HG03045 (cell line): ENCODE data around the gene PLA2G10.
"Not testable (repeated sequence)": the region's sequence is repeated elsewhere in the genome, so short reads cannot be mapped to it uniquely, and the experiment has no call there.

ENCODE experiments used
- ATAC-seq: cut with Tn5 transposase; IDR thresholded peaks from one replicate; pipeline ENCODE4 v1.9.1; 2021; ENCODE audit warnings: mild to moderate bottlenecking, moderate library complexity; ENCODE audit not compliant: unreplicated experiment

PLA2G10 gene, protein sequence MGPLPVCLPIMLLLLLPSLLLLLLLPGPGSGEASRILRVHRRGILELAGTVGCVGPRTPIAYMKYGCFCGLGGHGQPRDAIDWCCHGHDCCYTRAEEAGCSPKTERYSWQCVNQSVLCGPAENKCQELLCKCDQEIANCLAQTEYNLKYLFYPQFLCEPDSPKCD

DNA sequence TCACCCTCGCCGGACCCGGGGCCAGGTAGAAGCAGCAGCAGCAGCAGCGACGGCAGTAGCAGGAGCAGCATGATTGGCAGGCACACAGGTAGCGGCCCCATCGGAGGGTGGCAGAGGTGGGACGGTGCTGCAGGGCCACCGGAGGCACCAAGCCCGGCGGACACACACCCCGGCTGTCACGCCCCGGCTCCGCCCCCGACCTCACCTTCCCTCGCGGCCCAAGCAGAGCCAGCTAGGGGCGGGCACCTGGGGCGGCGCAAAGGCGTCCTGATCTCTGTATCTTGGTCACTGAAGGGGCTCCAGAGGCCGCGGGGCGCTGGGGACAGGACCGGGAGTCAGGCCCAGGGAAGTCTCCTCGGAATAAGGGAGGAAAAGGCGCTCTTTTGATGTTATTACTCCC is at the start of gene PLA2G10:
PLA2G10 (minus strand) TSS at position 180 of the 400 bp plus-strand sequence; CDS start at position 101, 79 bp downstream.
- ATAC-seq, result not testable (repeated sequence)

DNA sequence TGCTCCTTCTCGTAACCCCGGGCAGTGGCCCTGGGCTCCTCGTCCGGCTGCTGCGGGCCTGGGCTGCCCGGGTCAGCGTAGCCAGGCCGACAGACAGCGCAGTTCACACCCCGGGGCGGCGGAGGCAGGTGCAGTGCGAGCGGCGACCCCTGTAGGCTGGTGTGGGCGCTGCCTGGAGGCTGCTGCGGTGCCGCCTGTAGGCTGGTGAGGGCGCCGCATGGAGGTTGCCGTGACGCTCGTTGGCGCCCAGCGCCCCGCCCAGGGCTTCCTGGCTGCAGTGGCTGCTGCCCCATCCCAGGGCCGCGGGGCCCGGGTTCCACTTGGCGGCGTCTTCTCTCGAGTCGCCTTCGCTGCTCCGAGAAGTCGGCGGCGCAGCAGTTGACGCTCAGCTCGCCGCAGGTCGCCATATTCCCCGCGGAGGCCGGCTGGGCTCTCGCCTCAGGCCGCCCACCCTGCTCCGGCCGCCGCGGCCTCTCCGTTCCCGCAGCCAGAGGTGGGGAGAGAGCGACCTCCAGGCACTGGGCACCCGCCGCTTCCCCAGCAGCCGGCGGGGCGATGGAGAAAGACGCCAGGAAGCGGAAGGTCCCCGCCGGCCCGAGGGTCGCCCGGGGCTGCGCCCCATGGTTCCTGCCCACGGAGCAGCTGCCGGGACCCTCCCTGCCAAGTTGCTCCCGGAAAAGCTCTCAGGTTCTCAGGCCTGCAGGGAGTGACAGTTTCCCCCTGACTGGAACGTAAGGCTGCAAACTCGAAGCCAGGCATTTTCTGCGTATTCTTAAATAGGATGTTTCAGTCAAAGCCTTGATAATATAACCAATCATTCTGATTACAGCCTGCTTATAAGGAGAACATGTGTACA is 48.4 kb upstream of the PLA2G10 start, which contains the start of gene NPIPA2:
NPIPA2 (plus strand) TSS at position 261 of the 856 bp plus-strand sequence. CDS start 5,533 bp downstream, outside the sequence.
- ATAC-seq, result peak; percentile 95

DNA sequence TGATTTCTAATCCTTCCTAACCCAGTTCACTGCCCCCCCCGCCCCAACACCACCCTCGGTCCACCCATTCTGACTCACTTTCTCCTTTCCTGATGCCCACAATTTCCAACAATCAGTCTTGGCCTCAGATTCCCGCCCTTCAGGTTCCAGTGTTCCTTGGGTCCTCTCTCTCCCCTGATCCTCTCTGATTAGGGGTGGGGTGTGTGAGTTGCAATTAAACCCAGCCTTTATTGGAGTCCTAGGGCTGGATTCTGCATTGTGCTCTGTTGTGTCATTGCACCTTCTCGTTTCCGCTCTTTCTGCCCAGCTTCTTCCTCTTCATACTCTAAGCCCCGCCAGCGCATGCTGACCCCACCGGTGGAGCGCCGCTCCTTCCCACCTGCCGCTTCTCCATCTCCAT is 47.7 kb upstream of the PLA2G10 start:
- not testable (repeated sequence) for ATAC-seq

DNA sequence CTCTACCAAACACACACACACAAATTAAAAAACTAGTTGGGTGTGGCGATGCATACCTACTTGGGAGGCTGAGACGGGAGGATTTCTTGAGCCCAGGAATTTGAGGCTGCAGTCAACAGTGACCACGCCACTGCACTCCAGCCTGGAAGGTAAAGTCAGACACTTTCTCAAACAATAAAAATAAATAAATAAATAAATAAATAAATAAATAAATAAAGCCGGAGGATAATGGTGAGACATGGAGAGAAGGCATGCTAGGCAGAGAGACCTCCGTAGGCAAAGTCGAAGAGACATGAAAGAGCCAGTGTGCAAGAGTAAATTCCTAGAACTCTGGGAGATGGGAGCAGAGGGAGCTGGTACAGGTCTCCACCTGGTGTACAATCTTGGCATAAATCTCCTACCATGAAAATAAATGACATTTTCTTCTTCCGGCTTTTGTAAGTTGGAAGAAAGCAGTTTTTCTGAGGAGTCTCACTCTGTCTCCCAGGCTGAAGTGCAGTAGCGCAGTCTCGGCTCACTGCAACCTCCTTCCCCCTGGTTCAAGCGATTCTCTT is 46.8 kb upstream of the PLA2G10 start:
- not testable (repeated sequence) for ATAC-seq

GRCh38 chr16:14733233-14733632 is 39.1 kb upstream of the PLA2G10 start:
- ATAC-seq, result not testable (repeated sequence)

- ATAC-seq, result peak; percentile 97
Measured at GRCh38 chr16:14703156-14704011, 9.3 kb upstream of the PLA2G10 start, which contains the start of gene NPIPA3. TSS of gene NPIPA3 (plus strand) at chr16:14703411. CDS start at chr16:14708944, 5,533 bp downstream.

DNA sequence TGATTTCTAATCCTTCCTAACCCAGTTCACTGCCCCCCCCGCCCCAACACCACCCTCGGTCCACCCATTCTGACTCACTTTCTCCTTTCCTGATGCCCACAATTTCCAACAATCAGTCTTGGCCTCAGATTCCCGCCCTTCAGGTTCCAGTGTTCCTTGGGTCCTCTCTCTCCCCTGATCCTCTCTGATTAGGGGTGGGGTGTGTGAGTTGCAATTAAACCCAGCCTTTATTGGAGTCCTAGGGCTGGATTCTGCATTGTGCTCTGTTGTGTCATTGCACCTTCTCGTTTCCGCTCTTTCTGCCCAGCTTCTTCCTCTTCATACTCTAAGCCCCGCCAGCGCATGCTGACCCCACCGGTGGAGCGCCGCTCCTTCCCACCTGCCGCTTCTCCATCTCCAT is 8.6 kb upstream of the PLA2G10 start:
- not testable (repeated sequence) for ATAC-seq

- ATAC-seq, result not testable (repeated sequence)
Measured at GRCh38 chr16:14701859-14702258, 7.8 kb upstream of the PLA2G10 start.

- ATAC-seq, result not testable (repeated sequence)
Measured at GRCh38 chr16:14685870-14686793, 8.0 kb downstream of the PLA2G10 start.

GRCh38 chr16:14682121-14682520 is 12.0 kb downstream of the PLA2G10 start:
- no peak for ATAC-seq

DNA sequence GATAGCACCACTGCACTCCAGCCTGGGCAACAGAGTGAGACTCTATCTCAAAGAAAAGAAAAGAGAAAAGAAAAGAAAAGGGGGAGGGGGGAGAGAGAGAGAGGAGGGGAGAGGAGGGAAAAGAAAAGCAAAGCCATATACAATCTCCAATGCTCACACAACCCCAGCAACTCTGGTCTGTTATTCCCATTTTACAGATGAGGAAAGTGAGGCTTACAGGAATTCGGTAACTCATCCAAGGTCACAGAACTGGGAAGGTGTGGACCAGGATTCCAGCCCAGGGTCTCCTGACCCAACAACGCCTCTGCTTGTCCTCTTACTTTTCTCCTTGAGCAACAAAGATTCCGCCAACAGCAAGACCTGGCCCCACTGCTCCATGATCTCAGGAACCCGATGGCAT is 13.0 kb downstream of the PLA2G10 start:
- no peak for ATAC-seq

GRCh38 chr16:14680396-14680795 is 13.7 kb downstream of the PLA2G10 start:
- ATAC-seq, result not testable (repeated sequence)

GRCh38 chr16:14678748-14679497 is 15.2 kb downstream of the PLA2G10 start:
- ATAC-seq, result no peak

GRCh38 chr16:14677627-14678026 is 16.5 kb downstream of the PLA2G10 start:
- no peak for ATAC-seq

- no peak for ATAC-seq
Measured at GRCh38 chr16:14676633-14677032, 17.5 kb downstream of the PLA2G10 start.

- no peak for ATAC-seq
Measured at GRCh38 chr16:14672403-14672971, 21.6 kb downstream of the PLA2G10 start.

GRCh38 chr16:14669776-14670175 is 24.3 kb downstream of the PLA2G10 start:
- ATAC-seq, result no peak

GRCh38 chr16:14668556-14669223 is 25.4 kb downstream of the PLA2G10 start:
- no peak for ATAC-seq
